ENCODE data around the gene AUH.

GRCh38 chr9:91172329-91172728, 189.4 kb downstream of the AUH start:
- TF ChIP-seq CTCF (IDR thresholded peaks at IDR 0.05; ENCODE audit: poor library complexity, severe bottlenecking) (no peak), EP300 (conservative IDR thresholded peaks at IDR 0.05; ENCODE audit: poor library complexity, severe bottlenecking) (no peak), POLR2AphosphoS5 (IDR thresholded peaks at IDR 0.05) (no peak), RAD21 (conservative IDR thresholded peaks at IDR 0.05) (no peak), EZH2 (IDR thresholded peaks at IDR 0.05; ENCODE audit: borderline replicate concordance, insufficient read depth, low read length, poor library complexity, severe bottlenecking) (no peak), TAF1 (IDR thresholded peaks at IDR 0.05; ENCODE audit: low read depth) (no peak), SMC3 (conservative IDR thresholded peaks at IDR 0.05; ENCODE audit: poor library complexity) (no peak), REST (IDR thresholded peaks at IDR 0.05; ENCODE audit: borderline replicate concordance) (no peak), MXI1 (conservative IDR thresholded peaks at IDR 0.05; ENCODE audit: poor library complexity, severe bottlenecking) (no peak)
